GM12878 (cell line): ENCODE measurements around the gene AGTRAP. TPM values are rescaled to one million over a fixed set of nuclear protein-coding genes. Genes with fewer than 3 reads are reported as not detected.

Source experiments
- ATAC-seq: fragments of 200-7000 bp; cut with Tn5 transposase; 3 replicates; pipeline ENCODE4 v1.9.1; 2020; ENCODE audit warnings: mild to moderate bottlenecking, moderate library complexity
- BruUV-seq: library from RNA; stranded (reverse); fragments of 400-500 nt; replicated peaks from 2 replicates; lab custom pipeline; 2021; lab: Mats Ljungman, UMichigan
- CTCF ChIA-PET: fragments of 300-600 bp; sonication (Branson Sonifier 250); formaldehyde crosslinking; extraction: SDS; loops from one replicate; lab custom pipeline; 2021; ENCODE audit warnings: inconsistent platforms; lab: Yijun Ruan, JAX
- POLR2A ChIA-PET: fragments of 350-600 bp; formaldehyde crosslinking; extraction: SDS; loops from one replicate; lab custom pipeline; 2021; ENCODE audit warnings: inconsistent platforms; lab: Charles Lee
- RAD21 ChIA-PET: fragments of 300-600 bp; sonication (Branson Sonifier 250); formaldehyde crosslinking; loops from one replicate; lab custom pipeline; 2023; ENCODE audit warnings: antibody characterized with exemption; ENCODE audit not compliant: unreplicated experiment; lab: Charles Lee
- SMC1A ChIA-PET: fragments of 300-600 bp; sonication (Branson Sonifier 250); formaldehyde crosslinking; loops from one replicate; lab custom pipeline; 2023; ENCODE audit not compliant: unreplicated experiment, uncharacterized antibody; lab: Charles Lee
- DNase-seq: peaks from one replicate; pipeline ENCODE4 v3.0.0-alpha.2; 2011; ENCODE audit warnings: low read depth, low spot score
- FAIRE-seq: peaks from 3 replicates; lab custom pipeline; 2011; peaks lifted over from hg19 to GRCh38; lab: Jason Lieb, UNC
- H2AFZ ChIP-seq: 2 replicates; pipeline ENCODE4 v1.6.0; 2011; ENCODE audit warnings: low read depth, low read length, control low read depth; ENCODE audit not compliant: control insufficient read depth
- H3K27ac ChIP-seq: 2 replicates; pipeline ENCODE4 v1.5.1; 2011; ENCODE audit warnings: control low read depth; ENCODE audit not compliant: control insufficient read depth, insufficient read depth
- H3K27me3 ChIP-seq, 2 experiments: replicated peaks in 1 of 2; 2 replicates each; pipeline versions ENCODE4 v1.6.0 to v1.6.1; 2011; ENCODE audit warnings: low read length in 1 of 2; ENCODE audit not compliant: control insufficient read depth in 2 of 2, insufficient read depth in 2 of 2
- H3K36me3 ChIP-seq, 2 experiments: 2 replicates each; pipeline ENCODE4 v1.5.1; 2011; ENCODE audit warnings: low read length in 1 of 2; ENCODE audit not compliant: control insufficient read depth in 2 of 2, insufficient read depth in 2 of 2
- H3K4me1 ChIP-seq: 2 replicates; pipeline ENCODE4 v1.6.1; 2011; ENCODE audit warnings: mild to moderate bottlenecking, low read length, moderate library complexity, mixed read lengths; ENCODE audit not compliant: control insufficient read depth, insufficient read depth
- H3K4me2 ChIP-seq: 2 replicates; pipeline ENCODE4 v1.6.0; 2011; ENCODE audit warnings: control low read depth; ENCODE audit not compliant: control insufficient read depth, insufficient read depth
- H3K4me3 ChIP-seq: fragments of 200-600 bp; sonication (generic); 2 replicates; pipeline ENCODE4 v1.5.1; 2016
- H3K79me2 ChIP-seq: 2 replicates; pipeline ENCODE4 v1.6.0; 2011; ENCODE audit warnings: low read length; ENCODE audit not compliant: control insufficient read depth, insufficient read depth
- H3K9ac ChIP-seq: 2 replicates; pipeline ENCODE4 v1.8.0; 2011; ENCODE audit warnings: low read length, control low read depth, mixed read lengths; ENCODE audit not compliant: control insufficient read depth, insufficient read depth
- H3K9me3 ChIP-seq: replicated peaks from 3 replicates; pipeline ENCODE4 v1.5.1; 2011; ENCODE audit warnings: mild to moderate bottlenecking, low read length; ENCODE audit not compliant: control insufficient read depth, insufficient read depth
- H4K20me1 ChIP-seq: 2 replicates; pipeline ENCODE4 v1.6.0; 2011; ENCODE audit not compliant: control insufficient read depth, insufficient read depth
- CHD1 ChIP-seq: IDR thresholded peaks from 2 replicates; pipeline ENCODE4 v1.6.1; 2012; ENCODE audit warnings: low read depth, low read length, improper control_type of control experiment
- ELK1 ChIP-seq: IDR thresholded peaks from 2 replicates; pipeline ENCODE4 v1.6.1; 2012; ENCODE audit warnings: low read depth, low read length, improper control_type of control experiment
- GABPA ChIP-seq: IDR thresholded peaks from 2 replicates; pipeline ENCODE4 v1.6.1; 2014; ENCODE audit warnings: antibody characterized with exemption, low read depth, mild to moderate bottlenecking, inconsistent platforms
- GATAD2B ChIP-seq: fragments of 450-650 bp; conservative IDR thresholded peaks from 2 replicates; pipeline ENCODE4 v1.6.1; 2017; ENCODE audit warnings: low read depth, mild to moderate bottlenecking, moderate library complexity
- HDAC6 ChIP-seq: fragments of 200-600 bp; sonication (generic); IDR thresholded peaks from one replicate; pipeline ENCODE4 v1.8.0; 2017; ENCODE audit warnings: antibody characterized with exemption; ENCODE audit not compliant: unreplicated experiment
- NFYB ChIP-seq: IDR thresholded peaks from 2 replicates; pipeline ENCODE4 v1.6.1; 2011; ENCODE audit warnings: low read depth, mild to moderate bottlenecking, low read length, improper control_type of control experiment, moderate library complexity; ENCODE audit not compliant: insufficient read depth
- POU2F2 ChIP-seq: IDR thresholded peaks from 3 replicates; pipeline ENCODE4 v1.6.1; 2011; ENCODE audit warnings: low read depth, mild to moderate bottlenecking, low read length, borderline replicate concordance
- RELA ChIP-seq: fragments of 450-650 bp; IDR thresholded peaks from 2 replicates; pipeline ENCODE4 v1.8.0; 2014; ENCODE audit warnings: borderline replicate concordance; ENCODE audit not compliant: partially characterized antibody
- SP1 ChIP-seq: IDR thresholded peaks from one replicate; pipeline ENCODE4 v1.6.1; 2011; ENCODE audit warnings: low read depth, low read length
- SREBF2 ChIP-seq: IDR thresholded peaks from 2 replicates; pipeline ENCODE4 v1.6.1; 2012; ENCODE audit warnings: mild to moderate bottlenecking, low read length
- SUZ12 ChIP-seq: fragments of 200-600 bp; sonication (generic); IDR thresholded peaks from one replicate; pipeline ENCODE4 v1.6.1; 2018; ENCODE audit warnings: antibody characterized with exemption, mild to moderate bottlenecking; ENCODE audit not compliant: unreplicated experiment
- TARDBP ChIP-seq: IDR thresholded peaks from 2 replicates; pipeline ENCODE4 v1.6.1; 2016; ENCODE audit warnings: borderline replicate concordance
- TCF7 ChIP-seq: IDR thresholded peaks from 2 replicates; pipeline ENCODE4 v1.6.1; 2014; ENCODE audit warnings: antibody characterized with exemption, borderline replicate concordance
- YBX1 ChIP-seq: fragments of 450-650 bp; IDR thresholded peaks from 2 replicates; pipeline ENCODE4 v1.6.1; 2016; ENCODE audit warnings: antibody characterized with exemption
- YY1 ChIP-seq: IDR thresholded peaks from 2 replicates; pipeline ENCODE4 v1.6.1; 2011; ENCODE audit warnings: low read depth, mild to moderate bottlenecking, low read length
- WGBS: methylation state at CpG from one replicate; pipeline ENCODE4 v1.1.6; 2016; ENCODE audit warnings: low lambda C conversion rate; ENCODE audit not compliant: insufficient replicate concordance, insufficient coverage; ENCODE audit errors: missing lambda C conversion rate; 5-methylcytosine and 5-hydroxymethylcytosine counted together
- in situ Hi-C: fragments of 300-500 bp; cut with MboI; formaldehyde crosslinking; loops from 9 replicates; pipeline ENCODE4 v1.14.3; 2018; ENCODE audit warnings: mixed read lengths
- intact Hi-C: fragments of 100-400 bp; cut with micrococcal nuclease; formaldehyde crosslinking; loops from one replicate; pipeline ENCODE4 v1.14.2; 2022; ENCODE audit not compliant: unreplicated experiment
- polyA plus RNA-seq, 11 experiments: library from polyadenylated mRNA; depleted of rRNA in 4 of 11; unstranded in 6 of 11; stranded (reverse) in 5 of 11; fragments of >200 nt; fragmentation: Nextera tagmentation in 4 of 11; fragmentation: Illumina TruSeq in 1 of 11; extraction: Ambion mirVana in 4 of 11; extraction: Trizol in 1 of 11; gene quantifications; 1 replicate in 1 of 11; 2 replicates in 10 of 11; pipeline versions ENCODE4 v1.2.1 to v1.2.3, GENCODE V29; 2011 to 2016; ENCODE audit warnings: inconsistent platforms in 2 of 11, missing spikeins in 2 of 11, low read depth in 1 of 11
- total RNA-seq, 4 experiments: library from RNA; depleted of rRNA in 3 of 4; stranded (reverse); fragments of >200 nt in 3 of 4; fragmentation: Illumina TruSeq in 1 of 4; extraction: Trizol in 1 of 4; gene quantifications; 2 replicates each; pipeline versions ENCODE4 v1.2.1 to v1.2.3, GENCODE V29; 2013 to 2021
- TF ChIP-seq, protein P1 (sequence below): IDR thresholded peaks from 2 replicates; pipeline ENCODE4 v1.6.1; 2012; ENCODE audit warnings: mild to moderate bottlenecking, low read depth, low read length

Gene AGTRAP
- total and polyA plus RNA-seq, 10 of the 15 experiments (the other 5 are each of a cell fraction or from before 2014, with no cell fraction given) = 3.0 to 17.4 (median 10.2) TPM

DNA sequence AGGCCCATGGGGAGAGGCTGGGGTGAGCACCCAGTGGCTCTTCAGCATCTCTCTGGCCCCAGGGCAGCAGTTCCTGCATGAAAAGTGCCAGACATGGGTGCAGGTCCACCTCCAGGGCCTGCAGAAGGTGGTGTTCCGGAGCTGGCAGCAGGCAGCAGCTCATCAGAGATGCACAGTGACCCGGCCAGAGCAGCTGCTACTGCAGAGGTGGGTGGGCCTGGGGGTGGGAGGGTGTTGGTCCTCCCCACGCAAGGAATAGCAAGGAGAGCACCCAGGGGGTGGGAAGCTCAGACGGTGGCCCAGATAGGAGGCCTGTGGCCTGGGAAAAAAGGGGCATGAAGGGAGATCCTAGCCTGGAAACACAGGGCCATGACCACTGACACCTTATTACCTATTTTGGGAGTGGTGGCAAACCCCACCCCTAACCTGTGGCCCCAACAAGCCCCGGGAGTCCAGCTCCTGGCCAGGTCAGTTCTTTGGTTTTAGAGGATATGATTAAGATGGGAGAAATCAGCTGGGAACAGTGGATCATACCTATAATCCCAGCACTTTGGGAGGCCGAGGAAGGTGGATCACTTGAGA, 46.3 kb downstream of the AGTRAP start (continued):
- TF ChIP-seq NFYB = no peak
- TF ChIP-seq SREBF2 = no peak
- no peak for TF ChIP-seq GATAD2B
- TF ChIP-seq YY1 = no peak
- no peak for TF ChIP-seq HDAC6
- TF ChIP-seq GABPA = no peak
- TF ChIP-seq, protein P1, sequence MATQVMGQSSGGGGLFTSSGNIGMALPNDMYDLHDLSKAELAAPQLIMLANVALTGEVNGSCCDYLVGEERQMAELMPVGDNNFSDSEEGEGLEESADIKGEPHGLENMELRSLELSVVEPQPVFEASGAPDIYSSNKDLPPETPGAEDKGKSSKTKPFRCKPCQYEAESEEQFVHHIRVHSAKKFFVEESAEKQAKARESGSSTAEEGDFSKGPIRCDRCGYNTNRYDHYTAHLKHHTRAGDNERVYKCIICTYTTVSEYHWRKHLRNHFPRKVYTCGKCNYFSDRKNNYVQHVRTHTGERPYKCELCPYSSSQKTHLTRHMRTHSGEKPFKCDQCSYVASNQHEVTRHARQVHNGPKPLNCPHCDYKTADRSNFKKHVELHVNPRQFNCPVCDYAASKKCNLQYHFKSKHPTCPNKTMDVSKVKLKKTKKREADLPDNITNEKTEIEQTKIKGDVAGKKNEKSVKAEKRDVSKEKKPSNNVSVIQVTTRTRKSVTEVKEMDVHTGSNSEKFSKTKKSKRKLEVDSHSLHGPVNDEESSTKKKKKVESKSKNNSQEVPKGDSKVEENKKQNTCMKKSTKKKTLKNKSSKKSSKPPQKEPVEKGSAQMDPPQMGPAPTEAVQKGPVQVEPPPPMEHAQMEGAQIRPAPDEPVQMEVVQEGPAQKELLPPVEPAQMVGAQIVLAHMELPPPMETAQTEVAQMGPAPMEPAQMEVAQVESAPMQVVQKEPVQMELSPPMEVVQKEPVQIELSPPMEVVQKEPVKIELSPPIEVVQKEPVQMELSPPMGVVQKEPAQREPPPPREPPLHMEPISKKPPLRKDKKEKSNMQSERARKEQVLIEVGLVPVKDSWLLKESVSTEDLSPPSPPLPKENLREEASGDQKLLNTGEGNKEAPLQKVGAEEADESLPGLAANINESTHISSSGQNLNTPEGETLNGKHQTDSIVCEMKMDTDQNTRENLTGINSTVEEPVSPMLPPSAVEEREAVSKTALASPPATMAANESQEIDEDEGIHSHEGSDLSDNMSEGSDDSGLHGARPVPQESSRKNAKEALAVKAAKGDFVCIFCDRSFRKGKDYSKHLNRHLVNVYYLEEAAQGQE = no peak
- TF ChIP-seq, all 136 proteins: peak for 0

DNA sequence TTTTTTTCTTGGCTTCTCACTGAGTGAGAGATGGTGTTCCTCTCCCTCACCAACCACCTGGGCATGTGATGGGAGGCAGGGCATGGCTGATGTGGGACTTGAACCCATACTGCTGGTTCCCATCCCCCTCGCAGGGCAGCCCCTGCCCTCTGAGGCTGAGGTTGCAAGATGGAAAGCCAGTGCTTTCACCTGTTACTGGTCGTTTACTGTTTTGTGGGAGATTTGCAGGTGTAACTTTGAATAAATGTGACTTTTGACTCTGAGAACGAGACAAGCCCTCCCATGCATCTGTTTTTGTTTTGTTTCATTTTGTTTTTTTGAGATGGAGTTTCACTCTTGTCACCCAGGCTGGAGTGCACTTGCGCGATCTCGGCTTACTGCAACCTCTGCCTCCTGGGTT, 47.6 kb downstream of the AGTRAP start:
- DNase-seq (no peak), FAIRE-seq (no peak), ATAC-seq (no peak)
- ChIA-PET SMC1A (no interaction called here), CTCF (interaction anchor here (0.9 kb wide), 1 partner anchor 20 kb away, joined by 3 read pairs; no protein-coding TSS in a partner anchor), RAD21 (no interaction called here), POLR2A (interaction anchor here (0.6 kb wide), 1 partner anchor 31 kb away, joined by 3 read pairs; no protein-coding TSS in a partner anchor)
- Histone ChIP-seq H2AFZ (no peak overlapping the region; the same call in 1 of the 2 replicates), H4K20me1 (no peaks in the 10 kb centered on the region), H3K4me2 (no peak overlapping the region), H3K79me2 (no peaks in the 10 kb centered on the region), H3K4me1 (peaks cover 4% of the 10 kb centered on the region; the same call in 1 of the 2 replicates), H3K4me3 (no peak overlapping the region), H3K27me3 (no peaks in the 10 kb centered on the region), H3K27ac (no peak overlapping the region), H3K36me3 (no peaks in the 10 kb centered on the region), H3K9ac (no peak overlapping the region), H3K9me3 (no peaks in the 10 kb centered on the region)
- in situ Hi-C loops = no loop called here
- intact Hi-C loops = no loop called here
- no TSS peak for BruUV-seq
- 47% methylated on average over 6 of the region's 6 CpGs for WGBS
- TF ChIP-seq SUZ12 = no peak
- no peak for TF ChIP-seq RELA
- no peak for TF ChIP-seq SP1
- TF ChIP-seq TARDBP = no peak
- TF ChIP-seq POU2F2 = no peak
- TF ChIP-seq YBX1 = no peak
- TF ChIP-seq TCF7 = no peak
- no peak for TF ChIP-seq ELK1
- TF ChIP-seq CHD1 = no peak
